ACHN (cell line): Measurements from ENCODE around the gene SERTAD1.
"Not testable (repeated sequence)": the region's sequence is repeated elsewhere in the genome, so short reads cannot be mapped to it uniquely, and the experiment has no call there.

Source experiments
- DNase-seq: peaks from one replicate; pipeline ENCODE4 v3.0.0-alpha.2; 2015
- in situ Hi-C: cut with HindIII; loops from 2 replicates; pipeline ENCODE4 v1.10.0; 2017; ENCODE audit warnings: low sequenced_read_pairs, low pct_ligation_motif_present, low pct_unique_long_range_greater_than_20kb

SERTAD1 gene

DNA sequence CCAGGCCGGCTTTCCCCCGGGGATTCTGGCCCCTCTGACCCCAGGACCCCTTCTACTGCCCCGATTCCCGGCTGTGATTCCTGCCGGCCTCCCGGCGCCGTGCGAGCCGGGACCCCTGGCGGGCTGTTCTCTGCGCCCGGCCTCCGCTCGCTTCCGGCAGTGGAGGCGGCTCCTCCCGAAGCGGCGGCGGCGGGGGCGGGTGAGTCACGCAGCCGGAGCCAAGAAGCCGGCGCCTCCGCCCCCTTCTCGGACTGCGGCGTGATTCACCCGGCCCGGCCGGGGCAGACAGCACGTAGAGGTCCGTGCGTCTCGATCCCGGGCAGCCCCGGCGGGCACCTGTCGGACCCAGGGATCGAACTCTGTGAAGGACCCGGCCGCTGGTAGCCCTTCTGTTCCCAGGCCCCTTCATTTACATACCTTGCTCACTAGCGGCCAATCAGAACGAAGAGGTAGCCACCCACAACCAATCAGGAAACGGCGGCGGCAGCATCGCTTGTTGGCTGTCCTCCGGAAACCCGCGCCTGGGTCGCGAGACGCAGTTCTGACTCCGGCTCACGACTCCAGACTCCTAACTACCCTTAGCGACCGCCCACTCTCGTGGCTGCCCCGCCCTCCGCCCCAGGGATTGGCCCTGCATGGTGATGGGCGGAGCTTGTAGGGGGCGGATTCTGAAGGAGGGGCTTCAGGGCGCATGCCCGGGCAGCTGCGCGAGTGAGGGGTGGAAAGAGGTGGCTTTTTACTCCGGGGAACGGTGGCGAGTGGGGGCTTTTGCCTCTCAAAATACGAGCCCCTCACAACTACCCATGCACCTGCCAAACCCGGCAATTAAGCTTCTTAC is at the start of gene SERTAD1:
Gene SERTAD1, minus strand, starts transcription at position 543 of the 838 bp plus-strand sequence. CDS start 2,446 bp downstream, outside the sequence.
- in situ Hi-C loops = no loop called here
- peak; percentile 98 for DNase-seq

DNA sequence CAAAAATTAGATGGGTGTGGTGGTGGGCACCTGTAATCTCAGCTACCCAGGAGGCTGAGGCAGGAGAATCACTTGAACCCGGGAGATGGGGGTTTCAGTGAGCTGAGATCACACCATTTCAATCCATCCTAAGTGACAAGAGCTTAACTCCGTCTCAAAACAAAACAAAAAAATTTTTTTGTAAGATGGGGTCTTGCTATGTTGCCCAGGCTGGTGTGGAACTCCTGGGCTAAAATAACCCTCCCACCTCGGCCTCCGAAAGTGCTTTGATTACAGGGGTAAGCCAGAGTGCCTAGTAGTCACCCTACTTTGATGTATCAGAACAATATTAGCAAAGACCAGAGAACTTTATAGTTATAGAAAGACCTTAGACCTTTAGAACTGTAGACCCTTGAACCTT is 48.9 kb upstream of the SERTAD1 start:
- no peak for DNase-seq
- in situ Hi-C loops = no loop called here

DNA sequence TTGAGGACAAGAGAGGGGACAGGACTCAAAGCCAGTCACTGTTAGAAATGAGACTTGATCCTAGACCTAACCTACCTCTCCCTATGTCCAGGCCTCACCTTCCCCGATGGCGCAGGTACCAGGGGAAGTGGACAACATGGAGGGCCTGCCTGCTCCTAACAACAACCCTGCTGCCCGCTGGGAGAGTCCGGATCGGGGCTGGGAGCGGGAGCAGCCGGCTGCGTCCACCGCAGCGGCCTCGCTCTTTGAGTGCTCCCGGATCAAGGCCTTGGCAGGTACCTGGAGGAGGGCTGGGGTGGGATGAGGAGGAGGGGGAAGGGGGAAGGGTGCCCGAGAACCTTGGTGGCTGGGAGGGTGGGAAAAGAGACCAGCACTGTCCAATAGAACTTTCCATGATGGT is 46.7 kb upstream of the SERTAD1 start:
- no peak for DNase-seq
- in situ Hi-C loops = no loop called here

DNA sequence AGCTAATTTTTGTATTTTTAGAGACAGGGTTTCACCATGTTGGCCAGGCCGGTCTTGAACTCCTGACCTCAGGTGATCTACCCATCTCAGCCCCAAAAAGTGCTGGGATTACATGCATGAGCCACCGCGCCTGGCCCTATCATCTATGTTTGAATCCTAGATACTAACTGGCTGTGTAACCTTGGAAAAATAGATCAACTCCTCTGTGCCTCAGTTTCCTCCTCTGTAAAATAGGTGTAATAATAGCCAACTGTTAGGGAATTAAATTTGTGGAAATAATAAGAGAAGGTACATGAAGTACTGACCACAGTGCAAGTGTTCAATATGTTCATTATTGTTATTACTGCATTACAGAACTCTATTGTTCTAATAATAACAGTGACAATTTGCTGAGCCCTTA is 45.3 kb upstream of the SERTAD1 start:
- in situ Hi-C loops = no loop called here
- DNase-seq = no peak

GRCh38 chr19:40469011-40469410 is 43.2 kb upstream of the SERTAD1 start:
- in situ Hi-C loops = no loop called here
- no peak for DNase-seq

GRCh38 chr19:40466985-40467734 is 41.4 kb upstream of the SERTAD1 start, which contains the start of gene SPTBN4:
Gene SPTBN4, plus strand, starts transcription at chr19:40467001. Its CDS starts 5,621 bp downstream, at chr19:40472622.
- in situ Hi-C loops = no loop called here
- no peak for DNase-seq

DNA sequence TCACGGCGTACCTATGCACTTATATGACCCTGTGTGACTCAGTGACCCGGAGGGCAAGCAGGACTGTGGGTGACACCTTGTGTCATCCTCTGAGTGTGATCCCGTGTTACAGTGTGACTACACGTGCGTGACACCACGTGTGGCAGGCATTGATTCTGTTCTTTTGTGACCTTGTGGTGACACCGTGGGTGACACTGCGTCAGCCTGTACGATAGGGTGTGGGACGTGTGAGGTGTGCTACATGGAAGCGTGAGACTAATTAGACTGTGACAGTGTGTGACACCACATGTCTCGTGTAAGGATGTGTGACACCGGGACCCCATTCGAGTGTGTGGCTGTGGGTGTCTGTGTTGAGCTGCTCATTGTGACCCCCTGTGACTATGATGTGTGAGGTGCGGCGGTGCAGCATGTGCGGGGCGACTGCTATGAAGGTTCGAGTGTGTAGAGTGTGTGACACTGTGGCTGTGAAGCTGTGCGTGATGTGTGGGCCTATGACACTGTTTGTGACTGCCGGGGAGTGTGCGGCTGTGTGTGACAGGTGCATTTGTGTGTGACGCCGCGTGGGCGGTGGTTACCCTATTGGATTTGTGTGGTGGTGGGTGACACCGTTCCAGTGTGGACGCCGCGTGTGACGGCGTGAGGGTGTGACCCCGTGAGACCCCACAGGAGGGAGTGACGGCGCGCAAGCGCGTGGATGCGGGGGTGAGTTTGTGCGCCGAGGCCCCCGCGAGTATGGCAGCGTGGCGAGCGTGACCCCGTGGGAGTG is 40.6 kb upstream of the SERTAD1 start:
- in situ Hi-C loops = no loop called here
- no peak for DNase-seq

DNA sequence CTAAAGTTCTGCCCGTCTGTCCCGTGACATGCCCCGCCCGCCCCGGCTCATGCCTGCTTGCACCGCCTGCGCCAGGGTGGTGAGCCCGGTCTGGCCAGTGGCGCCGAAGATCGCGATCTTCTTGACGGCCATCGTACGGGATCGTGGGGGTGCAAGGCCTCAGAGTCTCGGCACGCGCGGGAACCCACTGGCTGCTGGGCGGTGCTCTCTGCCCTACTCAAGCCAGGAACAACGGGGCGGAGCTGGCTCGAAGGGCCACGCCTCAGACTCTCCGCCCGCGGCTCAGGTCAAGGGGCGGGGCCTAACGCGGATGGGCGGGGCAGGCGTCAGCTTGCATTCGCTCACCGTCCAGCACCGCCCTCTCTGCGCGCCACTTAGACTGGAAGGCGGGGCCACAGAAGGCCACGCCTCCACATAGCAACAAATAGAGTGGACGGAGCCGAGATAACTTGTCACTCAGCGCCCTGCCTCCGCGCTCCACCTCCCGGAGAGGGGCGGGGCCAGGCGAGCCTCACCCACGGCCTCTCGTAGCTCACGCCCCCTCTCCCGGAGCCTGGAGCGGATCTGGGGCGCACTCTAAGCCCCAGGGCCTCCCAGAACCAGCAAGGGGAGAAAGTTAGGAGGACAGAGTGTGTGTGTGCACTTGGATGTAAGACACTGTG is 39.9 kb upstream of the SERTAD1 start, which contains the start of gene BLVRB:
Gene BLVRB, minus strand, starts transcription at position 189 of the 662 bp plus-strand sequence. Its CDS starts 57 bp downstream, at position 132.
- in situ Hi-C loops = no loop called here
- peak; percentile 97 for DNase-seq

GRCh38 chr19:40465025-40465556 is 39.3 kb upstream of the SERTAD1 start:
- in situ Hi-C loops = no loop called here
- peak; percentile 66 for DNase-seq

- peak; percentile 90 for DNase-seq
- in situ Hi-C loops = no loop called here
Measured at GRCh38 chr19:40464059-40465024, 38.5 kb upstream of the SERTAD1 start.

- DNase-seq, in situ Hi-C loops: not testable (repeated sequence)
Measured at GRCh38 chr19:40463587-40464037, 37.8 kb upstream of the SERTAD1 start.

GRCh38 chr19:40461669-40462221 is 36.0 kb upstream of the SERTAD1 start:
- DNase-seq = no peak
- in situ Hi-C loops = no loop called here

DNA sequence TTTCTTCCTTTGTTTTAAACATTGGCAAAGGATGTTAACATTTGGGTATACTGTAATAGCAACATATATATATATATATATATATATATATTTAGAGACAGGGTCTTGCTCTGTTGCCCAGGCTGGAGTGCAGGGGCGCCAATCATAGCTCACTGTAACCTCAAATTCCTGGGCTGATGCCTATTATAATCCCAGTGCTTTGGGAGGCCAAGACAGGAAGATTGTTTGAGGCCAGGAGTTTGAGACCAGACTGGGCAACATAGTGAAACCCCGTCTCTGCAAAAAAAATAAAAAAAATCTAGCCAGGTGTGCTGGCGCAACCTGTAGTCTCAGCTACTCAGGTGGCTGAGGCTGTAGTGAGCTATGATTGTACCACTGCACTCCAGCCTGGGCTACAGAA is 34.4 kb upstream of the SERTAD1 start:
- in situ Hi-C loops = no loop called here
- no peak for DNase-seq

GRCh38 chr19:40458597-40458974 is 32.8 kb upstream of the SERTAD1 start:
- DNase-seq = no peak
- in situ Hi-C loops = no loop called here

DNA sequence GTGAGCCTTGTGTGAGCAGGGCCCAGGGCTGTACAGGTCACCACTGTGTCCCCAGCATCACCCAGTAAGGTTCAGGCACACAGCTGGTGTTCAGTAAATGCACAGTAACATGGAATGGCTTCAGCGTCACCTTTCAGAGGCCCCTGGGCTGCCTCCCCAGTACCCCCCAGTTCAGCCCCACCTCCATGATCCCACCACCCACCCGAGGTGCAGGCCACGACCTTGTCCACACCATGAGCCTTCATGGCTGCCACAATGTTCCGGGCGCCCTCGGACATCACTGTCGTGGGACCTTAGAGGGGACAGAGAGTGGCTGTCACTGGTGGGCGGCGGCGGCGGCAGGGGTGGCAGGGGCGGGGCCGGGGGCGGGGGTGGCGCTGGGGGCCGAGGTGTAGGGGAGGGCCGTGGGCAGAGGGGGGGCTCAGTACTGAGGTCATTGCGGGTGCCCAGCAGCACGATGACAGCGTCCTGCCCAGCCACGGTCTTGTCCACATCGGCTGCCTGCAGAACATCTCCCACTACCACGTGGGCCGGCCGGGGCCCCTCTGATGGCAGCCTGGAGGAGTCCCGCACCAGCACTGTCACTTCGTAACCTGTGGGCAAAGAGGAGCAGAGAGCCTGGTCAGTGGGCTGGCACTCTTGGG is 32.3 kb upstream of the SERTAD1 start:
- no peak for DNase-seq
- in situ Hi-C loops = no loop called here

DNA sequence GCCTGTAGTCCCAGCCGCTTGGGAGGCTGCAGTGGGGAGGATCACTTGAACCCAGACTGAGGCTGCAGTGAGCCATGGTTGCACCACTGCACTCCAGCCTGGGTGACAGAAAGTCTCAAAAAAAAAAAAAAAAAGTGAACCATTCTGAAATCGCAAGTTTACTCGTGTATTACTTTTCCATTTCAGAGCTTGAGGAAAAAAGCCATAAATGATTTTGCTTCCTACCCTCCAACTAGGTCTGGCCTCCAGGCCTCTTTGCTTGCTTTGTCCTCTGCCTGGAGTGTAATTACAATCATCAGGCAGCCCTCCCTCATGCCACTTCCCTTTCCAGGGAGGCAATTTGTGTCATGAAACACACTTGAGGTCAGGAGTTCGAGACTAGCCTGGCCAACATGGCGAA is 31.3 kb upstream of the SERTAD1 start:
- DNase-seq = no peak
- in situ Hi-C loops = no loop called here
